ENCODE measurements around the gene GCDH.

Gene GCDH

DNA sequence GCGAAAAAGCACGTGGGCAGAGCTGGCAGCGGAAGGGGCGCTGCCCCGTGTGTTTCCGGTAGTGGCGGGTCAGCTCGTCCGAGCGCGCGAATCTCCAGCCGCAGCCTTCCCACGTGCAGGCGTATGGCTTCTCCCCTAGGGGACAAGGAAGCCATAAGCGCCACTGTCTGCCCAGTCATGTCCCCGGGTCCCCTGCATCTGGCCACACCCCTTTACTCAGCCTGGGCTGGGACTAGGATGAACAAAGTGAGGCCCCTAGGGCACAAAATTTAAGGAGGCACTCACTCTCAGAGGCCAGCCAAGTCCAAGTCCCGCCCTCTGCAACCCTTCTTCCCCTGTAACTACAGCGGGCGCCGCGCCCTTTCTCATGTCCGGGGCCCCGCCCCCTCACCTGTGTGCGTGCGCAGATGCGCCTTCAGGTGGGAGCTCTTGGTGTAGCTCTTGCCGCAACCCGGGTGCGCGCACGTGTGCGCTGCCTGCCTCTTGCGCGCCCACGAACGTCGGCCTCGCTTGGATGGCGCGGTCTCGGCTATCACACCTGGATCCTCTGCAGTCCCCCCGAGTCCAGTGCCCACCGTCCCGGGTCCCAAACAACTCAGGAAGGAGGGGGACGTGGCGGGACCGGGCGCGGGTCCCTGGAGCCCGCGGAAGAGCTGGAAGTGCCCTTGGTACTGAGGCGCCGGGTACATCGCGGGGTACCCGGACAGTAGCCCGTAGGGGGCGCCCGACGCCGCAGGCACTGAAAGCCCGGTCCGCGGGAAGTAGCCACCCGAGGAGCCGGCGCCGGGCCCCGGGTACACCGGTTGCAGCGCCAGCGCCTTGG is 5.8 kb upstream of the GCDH start:
- TF ChIP-seq, protein P1, sequence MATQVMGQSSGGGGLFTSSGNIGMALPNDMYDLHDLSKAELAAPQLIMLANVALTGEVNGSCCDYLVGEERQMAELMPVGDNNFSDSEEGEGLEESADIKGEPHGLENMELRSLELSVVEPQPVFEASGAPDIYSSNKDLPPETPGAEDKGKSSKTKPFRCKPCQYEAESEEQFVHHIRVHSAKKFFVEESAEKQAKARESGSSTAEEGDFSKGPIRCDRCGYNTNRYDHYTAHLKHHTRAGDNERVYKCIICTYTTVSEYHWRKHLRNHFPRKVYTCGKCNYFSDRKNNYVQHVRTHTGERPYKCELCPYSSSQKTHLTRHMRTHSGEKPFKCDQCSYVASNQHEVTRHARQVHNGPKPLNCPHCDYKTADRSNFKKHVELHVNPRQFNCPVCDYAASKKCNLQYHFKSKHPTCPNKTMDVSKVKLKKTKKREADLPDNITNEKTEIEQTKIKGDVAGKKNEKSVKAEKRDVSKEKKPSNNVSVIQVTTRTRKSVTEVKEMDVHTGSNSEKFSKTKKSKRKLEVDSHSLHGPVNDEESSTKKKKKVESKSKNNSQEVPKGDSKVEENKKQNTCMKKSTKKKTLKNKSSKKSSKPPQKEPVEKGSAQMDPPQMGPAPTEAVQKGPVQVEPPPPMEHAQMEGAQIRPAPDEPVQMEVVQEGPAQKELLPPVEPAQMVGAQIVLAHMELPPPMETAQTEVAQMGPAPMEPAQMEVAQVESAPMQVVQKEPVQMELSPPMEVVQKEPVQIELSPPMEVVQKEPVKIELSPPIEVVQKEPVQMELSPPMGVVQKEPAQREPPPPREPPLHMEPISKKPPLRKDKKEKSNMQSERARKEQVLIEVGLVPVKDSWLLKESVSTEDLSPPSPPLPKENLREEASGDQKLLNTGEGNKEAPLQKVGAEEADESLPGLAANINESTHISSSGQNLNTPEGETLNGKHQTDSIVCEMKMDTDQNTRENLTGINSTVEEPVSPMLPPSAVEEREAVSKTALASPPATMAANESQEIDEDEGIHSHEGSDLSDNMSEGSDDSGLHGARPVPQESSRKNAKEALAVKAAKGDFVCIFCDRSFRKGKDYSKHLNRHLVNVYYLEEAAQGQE (IDR thresholded peaks at IDR 0.05; ENCODE audit: insufficient read depth in 1 of 2, low read depth in 2 of 2, low read length in 2 of 2): no peak
- TF ChIP-seq SIN3A (IDR thresholded peaks at IDR 0.05; ENCODE audit: borderline replicate concordance, insufficient read depth, low read length): no peak
- TF ChIP-seq TAF1 (IDR thresholded peaks at IDR 0.05; ENCODE audit: borderline replicate concordance, insufficient read depth, low read length): no peak
- no peak for TF ChIP-seq FOXP2 (optimal IDR thresholded peaks at IDR 0.05; ENCODE audit: borderline replicate concordance, extremely low read depth, extremely low read length, insufficient read depth)
- TF ChIP-seq POLR2AphosphoS5 (IDR thresholded peaks at IDR 0.05; ENCODE audit: low read depth, low read length): no peak

DNA sequence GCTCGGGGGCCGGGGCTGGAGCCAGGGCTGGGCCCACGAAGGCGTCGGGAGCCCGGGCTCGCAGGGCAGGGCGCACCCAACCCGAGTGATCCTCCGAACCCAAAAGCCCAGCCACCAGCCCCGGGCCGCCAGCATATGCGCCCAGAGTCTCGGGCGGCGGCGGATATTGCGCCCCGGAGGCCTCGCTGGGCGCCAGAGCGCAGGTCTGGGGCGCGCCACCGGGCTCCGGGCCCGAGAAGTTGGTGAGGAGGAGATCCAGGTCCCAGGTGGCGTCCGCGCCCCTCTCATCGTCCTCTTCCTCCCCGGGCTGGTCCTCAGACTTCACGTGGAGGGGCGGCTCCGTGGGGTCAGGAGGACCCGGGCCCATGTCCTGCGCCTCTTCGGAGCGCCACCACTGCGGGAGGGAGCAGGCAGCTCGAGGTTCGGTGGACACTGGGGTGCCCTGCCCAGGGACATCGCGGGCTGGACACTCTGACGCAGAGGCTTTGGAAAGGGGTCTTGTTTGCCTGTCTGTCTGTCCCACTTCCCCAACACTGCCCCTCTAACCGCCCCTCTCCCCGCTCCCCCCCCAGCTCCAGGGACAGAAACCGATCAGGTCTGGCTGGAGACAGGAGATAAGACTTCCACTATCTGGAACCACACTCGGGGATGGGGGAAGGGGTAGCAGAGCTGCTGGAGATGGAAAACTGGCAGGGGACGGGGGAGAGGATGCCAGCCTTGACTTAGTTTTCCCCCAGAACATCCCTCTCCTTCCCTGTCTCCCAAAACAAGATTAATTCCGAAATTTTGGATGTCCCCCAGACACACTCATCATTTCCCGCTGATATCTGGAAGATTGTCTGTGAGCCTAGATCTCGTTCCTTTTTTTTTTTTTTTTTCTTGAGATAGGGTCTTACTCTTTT is 5.0 kb upstream of the GCDH start:
- TF ChIP-seq POLR2AphosphoS5 (IDR thresholded peaks at IDR 0.05; ENCODE audit: low read depth, low read length) (no peak), SIN3A (IDR thresholded peaks at IDR 0.05; ENCODE audit: borderline replicate concordance, insufficient read depth, low read length) (no peak), FOXP2 (optimal IDR thresholded peaks at IDR 0.05; ENCODE audit: borderline replicate concordance, extremely low read depth, extremely low read length, insufficient read depth) (no peak), TAF1 (IDR thresholded peaks at IDR 0.05; ENCODE audit: borderline replicate concordance, insufficient read depth, low read length) (no peak)
- TF ChIP-seq, protein P1 (IDR thresholded peaks at IDR 0.05; ENCODE audit: insufficient read depth in 1 of 2, low read depth in 2 of 2, low read length in 2 of 2): no peak

- TF ChIP-seq TAF1 (IDR thresholded peaks at IDR 0.05; ENCODE audit: borderline replicate concordance, insufficient read depth, low read length) (no peak), SIN3A (IDR thresholded peaks at IDR 0.05; ENCODE audit: borderline replicate concordance, insufficient read depth, low read length) (no peak), POLR2AphosphoS5 (IDR thresholded peaks at IDR 0.05; ENCODE audit: low read depth, low read length) (no peak), FOXP2 (optimal IDR thresholded peaks at IDR 0.05; ENCODE audit: borderline replicate concordance, extremely low read depth, extremely low read length, insufficient read depth) (no peak)
- TF ChIP-seq, protein P1 (IDR thresholded peaks at IDR 0.05; ENCODE audit: insufficient read depth in 1 of 2, low read depth in 2 of 2, low read length in 2 of 2): no peak
Measured at GRCh38 chr19:12886651-12886968, 4.3 kb upstream of the GCDH start.

- TF ChIP-seq POLR2AphosphoS5 (IDR thresholded peaks at IDR 0.05; ENCODE audit: low read depth, low read length): no peak
- no peak for TF ChIP-seq TAF1 (IDR thresholded peaks at IDR 0.05; ENCODE audit: borderline replicate concordance, insufficient read depth, low read length)
- no peak for TF ChIP-seq FOXP2 (optimal IDR thresholded peaks at IDR 0.05; ENCODE audit: borderline replicate concordance, extremely low read depth, extremely low read length, insufficient read depth)
Measured at GRCh38 chr19:12886969-12887747, 3.8 kb upstream of the GCDH start, which contains the start of gene KLF1. KLF1 (minus strand) TSS chr19:12887201; CDS start chr19:12887140, 61 bp downstream.
